ENCODE data around the gene KCNK17. TPM values are rescaled to one million over a fixed set of nuclear protein-coding genes. Genes with fewer than 3 reads are reported as not detected.

KCNK17 gene
- total RNA-seq, 1 experiment from 2014 or later: 1.2 TPM

- H3K79me1 ChIP-seq (ENCODE audit: insufficient read depth, low read depth, low read length, poor library complexity, severe bottlenecking): no peaks in the 10 kb centered on the region
- H4K91ac ChIP-seq (ENCODE audit: insufficient read length, low read depth, low read length): no peak overlapping the region
- H3K27me3 Mint-ChIP-seq (ENCODE audit: low read depth): peaks cover 72% of the 10 kb centered on the region
- H2AFZ ChIP-seq (ENCODE audit: low read length): no peak overlapping the region
- H4K20me1 ChIP-seq (ENCODE audit: control insufficient read depth, insufficient read depth, insufficient read length): no peaks in the 10 kb centered on the region
- DNase-seq: no peak
- H3K9me3 ChIP-seq (ENCODE audit: control insufficient read depth, low read depth, low read length): no peaks in the 10 kb centered on the region
- H3K4me2 ChIP-seq (ENCODE audit: insufficient read depth, insufficient read length, low read length): no peak overlapping the region
- H3K4ac ChIP-seq (ENCODE audit: low read depth, low read length): no peak overlapping the region
- no peak overlapping the region for H2AK5ac ChIP-seq (ENCODE audit: insufficient read length, low read length)
- H3K9ac ChIP-seq (ENCODE audit: extremely low read depth, insufficient read length, low read length): no peak overlapping the region
- peaks cover 29% of the 10 kb centered on the region for H3K27me3 ChIP-seq (ENCODE audit: insufficient read depth, low read length)
- no peak overlapping the region for H2BK20ac ChIP-seq (ENCODE audit: low read depth, low read length, poor library complexity, severe bottlenecking)
- H3T11ph ChIP-seq (ENCODE audit: low read length): no peak overlapping the region
- no peak overlapping the region for H4K8ac ChIP-seq (replicated peaks; ENCODE audit: insufficient read length, low read depth, low read length)
- no peak overlapping the region for H3K27ac ChIP-seq (ENCODE audit: insufficient read length, low read depth, low read length)
- H3K23me2 ChIP-seq (ENCODE audit: insufficient read length, low read depth, low read length, poor library complexity, severe bottlenecking): peaks cover 10% of the 10 kb centered on the region
- H3K18ac ChIP-seq (ENCODE audit: insufficient read length, low read depth, low read length): no peak overlapping the region
- no peaks in the 10 kb centered on the region for H3K79me2 ChIP-seq (ENCODE audit: insufficient read depth, low read length)
- no peak overlapping the region for H2BK12ac ChIP-seq (ENCODE audit: insufficient read length, low read depth, low read length)
- no peak overlapping the region for H4K5ac ChIP-seq (ENCODE audit: insufficient read length, low read depth, low read length)
- no peaks in the 10 kb centered on the region; a peak in 1 of 7 replicates for H3K36me3 Mint-ChIP-seq (ENCODE audit: insufficient read depth in 1 of 3, low read depth in 3 of 3)
- H3K14ac ChIP-seq (ENCODE audit: insufficient read depth, low read length): no peak overlapping the region
- no CpG with 5 or more reads among the region's 3 CpGs for WGBS (ENCODE audit: extremely low coverage, insufficient read length, low lambda C conversion rate)
- H3K23ac ChIP-seq (ENCODE audit: insufficient read length, low read depth, low read length): no peak overlapping the region
- H2BK120ac ChIP-seq (ENCODE audit: low read depth, low read length, poor library complexity, severe bottlenecking): no peak overlapping the region
- no peak overlapping the region for H2BK15ac ChIP-seq (ENCODE audit: low read depth, low read length)
- H3K9me3 Mint-ChIP-seq: no peaks in the 10 kb centered on the region; a peak in 2 of 5 replicates
- peaks cover 0 to 2% of the 10 kb centered on the region in 2 experiments; a peak in 1 of 4 replicates for H3K4me1 Mint-ChIP-seq
- no peak overlapping the region; a peak in 1 of 7 replicates for H3K27ac Mint-ChIP-seq
- no peak overlapping the region for H3K4me3 Mint-ChIP-seq
- no peak for TF ChIP-seq CTCF (conservative IDR thresholded peaks at IDR 0.05)
- H3K56ac ChIP-seq (ENCODE audit: insufficient read length, low read depth, low read length): no peak overlapping the region
- H3K4me1 ChIP-seq (ENCODE audit: insufficient read depth, low read length): no peaks in the 10 kb centered on the region
- no peak overlapping the region for H2BK5ac ChIP-seq (ENCODE audit: insufficient read length, low read length)
These were observed 3.0 kb upstream of the KCNK17 start for GRCh38 chr6:39317256-39317655.

Data from H9 (cell line).